Activated CD4-positive, alpha-beta T cell treated with anti-CD3 and anti-CD28 coated beads, Interleukin-2, amount 50 U/mL, for 1 hour (primary cell): ENCODE results near the gene VAV2.

Experiments
- DNase-seq: peaks from one replicate; pipeline ENCODE4 v3.0.0-alpha.2; 2020

The VAV2 gene

DNA sequence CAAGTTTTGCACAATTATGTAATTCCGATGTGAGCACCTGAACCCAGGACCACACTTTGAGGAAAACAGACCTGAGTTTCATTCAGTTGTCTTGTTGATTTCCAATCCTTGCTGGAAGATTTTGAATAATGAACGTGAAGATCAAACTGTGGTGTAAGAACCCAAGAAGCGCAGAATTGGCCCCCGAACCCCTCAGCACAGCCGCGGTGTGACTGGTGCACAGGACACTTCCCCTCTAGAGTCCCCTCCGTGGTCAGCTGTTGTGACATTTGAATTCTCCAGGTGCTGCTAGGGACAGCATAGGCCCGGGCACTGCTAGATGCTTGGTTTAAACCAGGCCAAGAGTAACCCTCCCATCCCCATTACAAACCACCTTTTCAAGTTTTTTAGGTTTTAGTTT is 34.9 kb upstream of the VAV2 start:
- DNase-seq = no peak

DNA sequence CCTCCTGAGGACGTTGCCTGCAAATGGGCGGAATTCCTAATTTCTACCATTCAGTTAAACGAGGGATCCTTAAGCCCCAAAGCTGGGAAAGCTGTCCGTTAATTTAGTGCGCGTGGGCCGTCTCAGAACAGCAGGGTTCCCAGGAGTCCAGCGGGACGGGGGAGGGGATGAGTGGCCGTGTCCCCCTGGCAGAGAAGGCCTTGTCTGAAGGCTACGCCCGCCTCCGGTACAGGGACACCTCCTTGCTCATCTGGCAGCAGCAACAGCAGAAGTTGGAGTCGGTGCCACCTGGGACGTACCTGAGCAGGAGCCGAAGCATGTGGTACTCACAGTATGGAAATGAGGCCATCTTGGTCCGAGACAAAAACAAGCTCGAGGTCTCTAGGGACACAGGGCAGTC is 34.5 kb upstream of the VAV2 start:
- no peak for DNase-seq

DNA sequence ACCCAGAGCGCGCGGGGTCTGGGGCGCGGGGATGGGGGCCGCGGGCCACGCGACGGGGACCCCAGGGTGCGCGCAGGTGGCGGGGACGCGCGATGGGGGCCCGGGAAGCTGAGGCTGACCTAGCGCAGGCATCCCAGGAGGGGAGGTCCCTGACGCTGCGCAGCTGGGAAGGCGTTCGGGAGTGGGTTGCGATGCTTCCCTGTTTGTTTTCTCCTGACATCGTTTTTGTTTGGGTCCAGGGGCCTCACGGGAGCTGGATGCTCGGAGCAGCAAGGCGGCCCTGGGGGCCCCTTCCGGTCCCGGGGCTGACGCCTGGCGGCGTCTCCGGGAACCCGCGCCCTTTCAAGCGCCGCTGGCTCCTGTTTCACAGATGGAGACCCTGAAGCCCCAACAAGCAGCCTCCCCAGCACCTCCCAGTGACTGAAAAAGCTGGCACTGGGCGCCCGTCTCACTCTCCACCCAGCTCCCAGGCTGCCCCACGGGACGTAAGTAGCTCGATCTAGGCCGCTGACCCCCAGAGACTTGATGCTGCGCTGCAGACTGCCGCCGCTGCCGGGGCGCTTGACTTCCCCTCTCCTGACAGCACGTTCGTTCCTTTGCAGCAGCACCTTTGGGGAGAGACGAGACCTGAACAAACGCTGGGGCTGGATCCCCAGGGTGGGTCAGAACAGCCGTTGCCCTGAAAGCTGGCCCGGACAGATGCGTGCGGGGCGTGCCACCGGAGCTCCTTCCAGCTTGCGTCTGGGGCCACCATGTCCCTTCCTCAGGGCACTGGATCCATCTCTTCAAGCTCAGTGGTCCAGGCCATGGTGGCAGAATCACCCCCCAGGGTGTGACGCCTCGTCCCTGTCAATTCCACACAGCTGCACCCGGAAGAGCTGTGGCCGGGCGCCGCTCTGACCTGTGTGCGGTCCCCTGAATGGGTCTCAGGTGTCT is 33.8 kb upstream of the VAV2 start:
- DNase-seq = peak; percentile 39

DNA sequence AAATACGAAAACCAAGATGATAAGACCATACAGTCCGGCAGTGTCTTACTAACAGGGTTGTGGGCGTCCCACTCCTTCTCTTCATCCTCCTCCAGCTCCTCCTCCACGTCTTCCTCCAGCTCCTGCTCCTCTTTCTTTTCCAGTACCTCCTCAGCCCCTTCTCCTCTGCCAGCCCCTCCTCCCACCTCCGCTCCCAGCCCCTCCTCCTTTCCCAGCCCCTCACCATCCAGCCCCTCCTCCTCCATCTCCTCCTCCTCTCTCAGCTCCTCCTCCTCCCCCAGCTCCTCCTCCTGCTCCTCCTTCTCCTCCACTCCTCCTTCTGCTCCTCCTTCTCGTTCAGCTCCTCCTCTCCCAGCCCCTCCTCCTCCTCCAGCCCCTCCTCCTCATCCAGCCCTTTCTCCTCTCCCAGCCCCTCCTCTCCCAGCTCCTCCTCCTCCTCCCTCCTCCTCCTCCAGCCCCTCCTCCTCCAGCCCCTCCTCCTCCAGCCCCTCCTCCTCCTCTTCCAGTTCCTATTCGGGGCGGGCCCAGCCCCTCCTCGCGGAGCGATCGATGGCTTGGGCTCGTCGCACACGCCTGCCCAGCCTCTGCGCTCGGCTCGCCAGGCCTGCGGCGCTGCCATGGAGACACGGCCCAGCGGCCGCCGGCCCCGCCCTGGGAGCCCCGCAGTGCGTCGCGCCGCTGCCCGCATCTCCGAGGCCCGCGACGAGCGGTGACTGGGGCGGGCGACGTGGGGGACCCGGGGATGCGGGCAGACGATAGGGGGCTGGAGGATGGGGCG is 32.9 kb upstream of the VAV2 start, which contains the start of gene BRD3OS:
Gene BRD3OS (plus strand): TSS at position 654 of the 778 bp plus-strand sequence. CDS start 1,267 bp downstream, outside the sequence.
- peak; percentile 89 for DNase-seq

DNA sequence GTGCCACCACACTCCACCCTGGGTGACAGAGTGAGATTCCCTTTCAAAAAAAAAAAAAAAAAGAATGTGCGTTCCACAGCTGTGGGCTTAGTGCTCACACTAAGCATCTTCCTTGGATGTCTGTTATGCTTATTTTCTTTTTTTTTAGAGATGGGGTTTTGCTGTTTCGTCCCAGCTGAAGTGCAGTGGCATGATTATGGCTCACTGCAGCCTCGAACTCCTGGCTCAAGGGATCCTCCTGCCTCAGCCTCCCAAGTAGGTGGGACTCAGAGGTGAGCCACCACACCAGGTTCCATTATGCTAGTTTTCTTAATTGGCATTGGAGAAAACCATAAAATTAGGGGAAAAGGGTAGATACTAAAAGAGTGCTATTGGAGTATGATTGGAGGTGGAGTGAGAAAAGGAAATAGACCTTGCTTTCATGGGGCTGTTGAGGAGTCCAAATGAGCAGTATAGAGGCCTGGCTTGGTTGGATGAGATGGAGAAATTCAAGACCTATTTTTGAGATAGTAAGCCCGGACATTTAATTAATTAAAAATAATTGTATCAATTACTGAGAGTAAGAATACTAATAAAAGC is 32.2 kb upstream of the VAV2 start:
- no peak for DNase-seq

DNA sequence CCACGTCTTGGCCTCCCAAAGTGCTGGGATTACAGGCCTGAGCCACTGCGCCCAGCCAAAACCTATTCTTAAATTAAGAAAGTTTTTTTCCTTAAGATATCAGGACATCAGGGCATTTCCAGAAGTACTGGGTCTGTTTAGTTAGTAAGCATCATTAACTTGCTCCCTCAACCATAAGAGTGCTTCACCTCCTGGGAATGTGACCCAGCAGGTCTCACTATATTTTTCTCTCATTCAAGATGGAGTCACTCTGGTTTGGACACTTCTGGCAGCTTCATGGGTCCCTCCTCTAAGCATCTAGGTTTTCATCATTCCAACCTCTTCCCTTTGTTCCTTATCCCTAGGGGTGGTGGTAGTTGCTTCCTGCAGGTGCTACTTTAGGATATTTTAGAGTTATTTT is 22.8 kb upstream of the VAV2 start:
- DNase-seq = no peak

DNA sequence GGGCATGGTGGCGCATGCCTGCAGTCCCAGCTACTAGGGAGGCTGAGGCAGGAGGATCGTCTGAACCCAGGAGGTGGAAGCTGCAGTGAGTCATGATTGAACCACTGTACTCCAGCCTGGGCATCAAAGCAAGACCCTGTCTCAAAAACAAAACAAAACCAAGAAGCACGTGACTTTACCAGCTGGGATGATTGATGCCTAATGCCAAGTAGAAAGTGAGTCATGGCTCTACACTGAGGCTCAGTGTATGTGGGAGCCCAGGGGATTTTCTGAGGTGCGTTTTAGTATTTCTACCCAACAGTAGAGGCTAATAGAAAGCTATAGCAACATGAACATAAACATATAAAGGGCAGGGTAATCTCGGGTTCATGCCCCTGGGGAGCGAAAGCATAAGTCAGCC is 19.3 kb upstream of the VAV2 start:
- no peak for DNase-seq

DNA sequence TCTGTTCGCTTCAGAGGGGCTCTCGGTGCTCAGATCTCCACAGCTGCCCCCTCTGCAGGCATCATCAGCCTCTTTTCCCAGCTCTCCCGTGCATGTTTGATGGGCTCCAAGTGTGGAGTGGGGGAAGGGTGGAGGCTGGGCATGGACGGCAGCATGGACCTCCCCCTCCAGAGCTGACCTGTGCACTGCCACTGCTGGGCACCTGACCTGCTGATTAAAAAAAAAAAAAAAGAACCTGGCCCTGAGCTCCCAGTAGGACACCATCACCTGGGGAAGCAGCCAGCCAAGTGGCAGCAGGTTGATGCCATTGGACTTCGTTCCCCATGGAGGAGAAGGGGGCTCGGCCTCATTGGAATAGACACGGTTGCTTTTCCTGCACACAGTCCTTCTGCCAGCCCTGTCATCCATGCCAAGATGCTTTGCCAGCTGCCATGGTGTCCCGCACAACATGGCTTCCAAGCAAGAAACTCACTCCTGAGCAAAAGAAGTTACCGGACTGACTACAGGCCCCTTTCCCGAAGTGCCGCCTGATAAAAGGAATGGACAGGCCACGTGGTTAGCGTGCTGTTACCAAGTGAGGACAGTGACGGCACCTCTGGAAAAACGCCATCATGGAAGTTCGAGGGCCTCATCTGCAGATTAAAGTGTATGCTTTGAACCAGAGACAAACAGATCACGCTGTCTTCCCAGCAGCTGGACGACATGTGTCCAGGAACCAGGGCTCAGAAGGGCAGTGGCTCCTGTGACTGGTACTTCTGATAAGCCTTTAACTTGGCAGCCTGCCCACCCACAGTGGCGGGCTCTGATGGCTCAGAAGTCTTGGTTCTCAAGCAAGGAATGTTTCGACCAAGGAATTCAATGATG is 18.4 kb upstream of the VAV2 start:
- no peak for DNase-seq

DNA sequence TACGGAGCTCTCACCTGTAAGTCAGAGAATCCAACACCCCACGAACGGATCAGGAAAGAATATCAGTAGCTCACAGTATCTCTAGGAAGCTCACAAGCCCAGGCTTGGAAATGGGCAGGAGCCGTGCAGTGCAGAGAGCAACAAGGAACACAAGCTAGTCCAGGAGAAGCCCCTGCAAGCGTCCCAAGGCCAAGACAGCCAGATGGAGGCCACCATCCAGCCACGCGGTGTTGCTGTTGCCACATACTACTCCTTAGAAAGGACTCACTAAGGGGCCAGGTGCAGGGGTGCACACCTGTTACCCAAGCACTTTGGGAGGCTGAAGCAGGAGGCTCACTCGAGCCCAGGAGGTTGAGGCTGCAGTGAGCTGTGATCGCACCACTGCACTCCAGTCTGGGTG is 15.4 kb upstream of the VAV2 start:
- no peak for DNase-seq

DNA sequence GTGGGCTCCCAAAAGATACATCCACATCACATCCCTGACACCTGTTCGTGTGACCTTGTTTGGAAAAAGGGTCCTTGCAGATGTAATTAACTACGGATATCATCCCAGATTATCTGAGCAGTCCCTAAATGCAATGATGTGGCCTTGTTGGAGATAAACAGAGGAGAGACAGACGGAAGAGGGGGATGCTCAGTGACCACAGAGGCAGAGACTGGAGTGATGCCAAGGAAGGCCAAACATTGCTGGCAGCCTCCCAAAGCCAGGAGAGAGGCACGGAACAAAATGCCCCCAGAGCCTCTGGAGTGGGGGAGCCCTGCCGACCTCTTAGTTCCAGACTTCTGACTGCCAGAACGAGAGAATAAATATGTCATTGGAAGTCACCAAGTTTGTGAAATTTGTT is 15.0 kb upstream of the VAV2 start:
- no peak for DNase-seq

DNA sequence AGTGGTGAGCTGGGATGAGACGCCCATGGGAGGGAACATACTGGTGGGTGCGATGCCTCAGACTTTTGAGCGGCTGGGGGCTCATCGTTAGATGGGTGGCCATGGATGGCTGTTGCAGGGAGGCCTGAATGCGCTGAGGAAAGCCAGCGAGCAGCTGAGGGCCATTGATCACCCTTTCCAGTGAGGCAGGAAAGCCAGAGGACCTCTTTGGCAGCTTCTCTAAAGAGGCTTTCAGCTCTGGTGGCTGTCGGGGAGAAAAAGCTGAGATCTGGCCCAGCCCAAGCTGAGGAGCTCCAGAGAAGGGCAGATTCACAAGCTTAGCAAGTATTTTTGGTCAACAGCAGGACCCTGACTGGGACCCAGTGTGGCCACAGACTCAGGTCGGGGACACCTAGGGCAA is 13.3 kb upstream of the VAV2 start:
- no peak for DNase-seq

DNA sequence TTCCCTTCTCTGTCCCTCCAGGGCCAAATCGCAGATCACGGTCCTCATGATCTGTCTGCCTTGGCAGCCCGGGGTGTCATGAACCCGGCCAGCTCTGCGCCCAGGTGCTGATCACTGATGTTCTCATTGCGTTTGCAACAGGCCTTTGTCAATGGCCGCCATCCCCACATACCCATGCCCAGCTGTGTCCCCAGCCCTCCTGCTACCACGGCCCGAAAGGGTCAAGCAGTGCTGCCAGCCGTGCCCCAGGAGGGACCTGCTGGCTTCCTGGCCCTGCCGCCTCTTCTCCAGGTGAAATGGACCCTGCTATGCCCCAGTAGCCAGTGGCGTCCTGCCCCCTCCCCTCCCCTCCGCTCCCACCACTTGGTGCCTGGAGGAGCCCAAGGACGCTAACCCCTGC is 12.8 kb upstream of the VAV2 start:
- DNase-seq = no peak

DNA sequence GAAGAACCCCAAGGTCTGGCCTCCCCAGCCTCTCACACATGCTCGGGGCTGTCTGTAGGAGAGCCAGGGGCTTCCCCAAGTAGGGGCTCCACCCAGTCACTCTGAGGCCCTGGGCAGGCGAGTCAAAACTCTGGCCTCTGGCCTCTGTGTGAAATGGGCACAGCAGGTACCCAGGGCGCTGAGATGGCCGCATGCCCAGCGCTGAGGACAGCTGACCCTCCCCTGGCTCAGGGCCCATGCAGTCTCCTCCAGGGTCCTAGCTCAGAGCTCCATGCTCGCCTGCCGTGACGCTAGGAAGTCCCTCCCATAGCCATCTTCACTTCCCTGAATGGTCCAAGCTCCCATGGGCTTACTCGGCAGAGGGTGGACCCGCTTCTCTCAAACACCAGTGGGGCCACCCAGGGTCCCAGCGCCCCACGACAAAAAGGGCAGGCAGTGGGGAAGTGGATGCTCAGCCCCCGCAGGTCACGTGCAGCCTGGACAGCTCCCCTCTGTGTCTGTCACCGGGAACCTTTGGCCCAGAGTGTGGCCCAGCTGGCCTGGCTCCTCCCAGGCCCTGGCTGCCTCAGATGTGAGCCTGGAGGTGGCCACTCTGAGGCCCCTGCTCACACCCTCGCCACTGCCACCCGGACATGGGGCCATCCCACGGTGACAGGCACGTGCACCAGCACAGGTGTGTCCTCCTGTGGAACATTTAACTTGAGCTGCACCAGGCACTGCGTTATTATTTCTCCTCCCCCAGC is 12.2 kb upstream of the VAV2 start:
- no peak for DNase-seq

DNA sequence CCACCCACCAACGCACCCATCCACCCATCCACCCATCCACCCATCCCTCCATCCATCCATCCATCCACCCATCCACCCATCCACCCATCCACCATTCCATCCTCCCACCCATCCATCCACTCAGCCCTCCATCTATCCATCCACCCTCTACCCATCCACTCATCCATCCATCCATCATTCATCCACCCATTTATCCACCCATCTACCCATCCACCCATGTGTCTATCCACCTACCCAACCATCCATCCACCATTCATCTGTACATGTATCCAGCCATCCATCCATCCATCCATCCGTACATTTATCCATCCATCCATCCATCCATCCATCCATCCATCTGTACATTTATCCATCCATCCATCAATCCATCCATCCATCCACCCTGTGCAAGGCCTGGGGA is 11.1 kb upstream of the VAV2 start:
- DNase-seq = no peak

DNA sequence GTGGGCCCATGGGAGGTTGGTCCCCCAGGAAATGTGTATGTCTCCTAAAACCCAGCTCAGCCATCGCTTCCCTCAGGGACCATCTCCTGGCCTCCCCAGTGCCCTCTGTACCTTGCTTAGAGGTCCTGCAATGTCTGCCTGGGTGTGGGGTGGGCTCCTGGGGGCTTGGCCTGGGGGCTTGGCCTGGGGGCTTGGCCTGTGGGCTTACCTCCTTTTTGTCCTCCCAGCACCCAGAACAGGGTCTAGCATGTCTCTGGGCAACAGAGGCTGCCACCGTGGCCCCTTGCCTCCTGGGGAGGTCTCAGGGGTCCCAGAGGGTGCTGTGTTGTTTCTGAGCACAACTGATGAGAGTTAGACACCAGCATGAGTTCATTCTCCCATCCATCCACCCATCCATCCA is 10.7 kb upstream of the VAV2 start:
- no peak for DNase-seq

DNA sequence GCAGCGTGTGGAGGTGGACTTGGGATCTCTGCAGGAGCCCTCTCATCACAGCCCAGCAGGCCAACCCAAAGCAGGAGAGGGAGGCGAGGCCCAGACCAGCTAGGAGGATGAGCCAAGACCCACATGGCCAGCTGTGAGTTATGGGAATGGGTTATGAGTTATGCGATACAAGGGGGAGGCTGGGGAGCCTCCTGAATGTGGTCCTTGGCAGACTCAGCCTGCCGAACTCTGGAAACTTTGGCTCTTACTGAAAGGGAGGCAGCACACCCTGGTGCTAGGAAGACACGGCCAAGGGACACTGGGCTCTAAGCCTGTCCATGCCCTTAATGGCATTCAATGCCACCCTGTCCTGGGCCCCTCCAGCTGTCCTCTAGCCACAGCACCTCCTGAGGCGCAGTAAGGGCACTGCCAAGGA is 7.7 kb upstream of the VAV2 start:
- DNase-seq = no peak

DNA sequence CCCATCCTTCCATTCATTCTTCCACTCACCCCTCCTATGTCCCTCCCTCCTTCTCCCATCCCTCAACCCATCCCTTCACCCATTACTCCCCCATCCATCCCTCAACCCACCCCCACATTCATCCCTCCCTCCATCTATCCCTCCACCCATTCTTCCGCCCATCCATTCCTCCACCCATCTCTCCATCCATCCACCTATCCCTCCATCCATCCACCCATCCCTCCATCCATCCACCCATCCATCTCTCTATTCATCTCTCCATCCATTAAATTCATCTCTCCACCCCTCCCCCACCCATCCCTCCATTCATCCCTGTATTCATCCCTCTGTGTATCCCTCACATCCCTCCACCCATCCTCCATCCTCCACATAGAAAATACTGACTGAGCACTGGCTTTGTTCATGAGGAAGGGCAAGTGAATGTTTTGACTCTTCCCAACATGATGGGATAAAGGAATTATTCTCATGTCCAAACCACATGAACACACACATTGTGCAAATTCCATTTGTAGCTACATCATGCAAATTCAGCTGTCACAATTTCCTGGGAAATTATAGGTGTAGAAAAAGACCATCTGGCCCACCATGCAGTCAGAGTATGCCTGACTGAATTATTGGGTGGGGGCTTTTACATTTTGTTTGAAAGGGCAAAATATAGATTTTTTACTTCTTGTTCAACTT is 6.9 kb upstream of the VAV2 start:
- DNase-seq = no peak

DNA sequence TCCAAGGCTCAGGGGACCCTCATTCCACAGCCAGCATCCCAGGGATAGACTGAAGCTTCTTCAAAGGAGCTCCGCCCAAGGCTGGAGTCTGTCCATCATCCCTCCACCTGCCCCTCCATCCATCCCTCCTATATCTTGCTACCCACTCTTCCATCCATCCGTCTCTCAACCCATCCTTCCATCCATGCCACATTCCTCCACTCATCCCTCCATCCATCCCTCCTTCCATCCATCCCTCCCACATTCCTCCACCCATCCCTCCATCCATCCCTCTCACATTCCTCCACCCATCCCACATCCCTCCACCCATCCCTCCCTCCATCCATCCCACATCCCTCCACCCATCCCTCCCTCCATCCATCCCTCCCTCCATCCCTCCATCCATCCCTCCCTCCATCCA is 5.5 kb upstream of the VAV2 start:
- DNase-seq = no peak

DNA sequence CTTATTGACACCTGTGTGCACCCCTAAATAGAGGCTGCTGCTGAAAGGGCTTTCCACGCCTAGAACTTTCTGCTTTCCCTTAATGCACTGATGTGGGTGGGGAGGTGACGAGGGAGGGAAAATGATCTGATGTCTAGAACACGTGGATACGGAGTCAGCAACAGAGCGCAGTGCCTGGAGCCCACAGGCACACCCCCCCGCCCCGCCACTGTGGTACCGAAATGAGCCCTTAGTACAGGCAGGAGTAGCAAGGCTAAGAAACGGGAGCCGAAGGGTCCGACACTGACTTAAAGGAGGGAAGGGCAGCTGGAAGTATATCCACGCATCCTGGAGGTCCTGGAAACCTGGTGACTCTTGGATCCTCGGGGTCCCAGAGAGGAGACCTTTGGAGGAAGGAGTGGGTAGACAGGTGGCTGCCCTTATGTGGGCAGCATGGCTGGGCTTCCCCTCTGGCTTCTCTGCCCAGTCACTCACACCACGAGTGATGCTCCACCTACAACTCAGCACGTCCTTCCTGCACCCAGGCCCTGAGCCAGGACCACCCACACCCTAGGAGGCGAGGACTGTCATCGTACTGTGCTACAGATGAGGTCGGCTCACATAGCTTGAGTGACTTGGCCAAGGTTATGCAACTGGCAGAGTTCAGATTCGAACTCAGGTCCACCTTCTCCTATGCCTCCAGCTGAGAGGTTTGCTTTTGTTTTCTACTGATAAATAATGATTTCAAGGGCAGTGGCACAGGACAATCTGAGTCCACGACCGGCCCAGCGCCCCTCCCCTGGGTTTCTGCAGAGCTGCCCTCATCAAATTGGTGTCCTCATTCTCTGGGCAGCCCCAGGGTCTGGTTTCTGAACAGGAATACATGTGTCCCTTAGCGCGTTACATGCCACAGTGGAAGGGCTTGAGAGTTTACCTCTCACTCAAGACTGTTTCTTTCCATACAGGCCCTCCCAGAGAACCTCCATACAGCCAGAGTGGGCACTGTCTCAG is 4.7 kb upstream of the VAV2 start:
- DNase-seq = no peak
